GM19023 (cell line): ENCODE data around the gene USP13.
"Not testable (repeated sequence)": the region's sequence is repeated elsewhere in the genome, so short reads cannot be mapped to it uniquely, and the experiment has no call there.

Experiments
- ATAC-seq: cut with Tn5 transposase; IDR thresholded peaks from one replicate; pipeline ENCODE4 v1.9.1; 2021; ENCODE audit warnings: mild to moderate bottlenecking, moderate library complexity; ENCODE audit not compliant: unreplicated experiment

USP13 gene

DNA sequence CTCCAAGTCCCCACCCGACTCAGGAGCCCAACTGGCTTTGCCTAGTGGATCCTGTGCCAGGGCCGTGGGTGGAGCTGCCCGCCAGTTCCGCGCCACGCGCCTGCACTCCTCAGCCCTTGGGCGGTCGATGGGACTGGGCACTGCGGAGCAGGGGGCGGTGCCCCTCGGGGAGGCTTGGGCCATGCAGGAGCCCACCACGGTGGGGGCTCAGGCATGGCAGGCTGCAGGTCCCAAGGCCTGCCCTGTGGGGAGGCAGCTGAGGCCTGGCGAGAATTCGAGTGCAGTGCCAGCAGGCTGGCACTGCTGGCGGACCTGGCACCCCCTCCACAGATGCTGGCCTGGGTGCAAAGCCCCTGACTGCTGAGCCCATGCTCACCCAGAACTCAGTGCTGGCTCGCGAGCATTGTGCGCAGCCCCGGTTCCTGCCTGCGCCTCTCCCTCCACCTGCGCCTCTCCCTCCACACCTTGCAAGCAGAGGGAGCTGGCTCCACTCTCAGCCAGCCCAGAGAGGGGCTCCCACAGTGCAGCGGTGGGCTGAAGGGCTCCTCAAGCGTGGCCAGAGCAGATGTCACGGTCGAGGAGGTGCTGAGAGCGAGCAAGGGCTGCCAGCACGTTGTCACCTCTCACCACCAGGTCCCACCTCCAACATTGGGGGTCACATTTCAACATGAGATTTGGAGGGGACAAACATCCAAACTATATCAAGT, 122.7 kb downstream of the USP13 start:
- no peak for ATAC-seq

DNA sequence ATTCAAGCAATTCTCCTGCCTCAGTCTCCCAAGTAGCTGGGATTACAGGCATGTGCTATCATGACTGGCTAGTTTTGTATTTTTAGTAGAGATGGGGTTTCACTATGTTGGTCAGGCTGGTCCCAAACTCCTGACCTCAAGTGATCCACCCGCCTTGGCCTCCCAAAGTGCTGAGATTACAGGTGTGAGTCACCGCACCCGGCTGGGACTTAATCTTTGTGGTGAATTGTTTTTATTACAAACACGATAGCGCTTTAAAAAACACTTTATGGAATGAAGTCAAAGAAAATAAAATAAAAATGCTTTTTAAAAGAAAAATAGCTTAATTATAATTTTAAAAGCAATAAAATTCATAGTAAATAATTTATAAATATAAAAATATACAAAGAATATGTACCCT, 130.0 kb downstream of the USP13 start:
- ATAC-seq, result not testable (repeated sequence)

DNA sequence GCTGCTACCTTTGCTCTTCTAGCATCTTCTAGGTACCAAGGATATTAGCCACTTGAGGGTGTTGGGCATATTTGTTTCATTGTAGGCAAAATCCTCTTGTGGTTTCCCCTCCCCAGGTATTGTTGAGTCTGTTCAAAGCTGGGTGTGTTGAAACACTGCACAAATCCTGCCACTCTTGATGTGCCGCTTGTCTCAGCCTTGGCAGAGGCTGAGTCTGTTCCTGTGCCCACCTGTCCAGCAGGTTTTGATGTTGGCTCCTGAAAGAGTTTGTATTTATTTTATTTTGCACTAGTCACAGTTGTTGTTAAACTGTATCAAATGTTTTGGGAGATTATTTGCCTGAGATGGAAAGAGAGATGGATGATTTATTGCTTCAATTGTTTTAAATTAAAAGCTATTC, 136.2 kb downstream of the USP13 start:
- ATAC-seq, result no peak

GRCh38 chr3:179791793-179792192, 139.0 kb downstream of the USP13 start:
- ATAC-seq, result no peak

- ATAC-seq, result no peak
These were observed 141.5 kb downstream of the USP13 start for GRCh38 chr3:179794355-179794754.

GRCh38 chr3:179796421-179796820, 143.6 kb downstream of the USP13 start:
- ATAC-seq, result no peak

DNA sequence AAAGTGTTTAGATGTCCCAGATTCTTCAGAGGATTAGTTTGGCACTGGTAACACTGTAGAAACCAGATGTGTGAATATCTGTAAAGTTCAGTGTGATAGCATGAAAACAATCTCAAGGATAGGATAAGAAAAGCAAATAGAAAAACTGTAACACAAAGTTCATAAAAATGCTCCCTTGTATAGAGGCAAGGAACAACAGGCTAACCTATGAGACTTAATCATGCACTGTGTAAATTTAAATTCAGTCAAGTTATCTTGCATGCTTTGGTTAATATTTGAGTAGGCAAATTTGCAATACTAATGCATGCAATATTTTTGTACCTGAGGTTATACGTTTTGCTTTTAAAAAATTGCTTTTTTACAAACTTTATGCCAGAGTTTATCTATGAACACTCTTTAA, 144.4 kb downstream of the USP13 start:
- no peak for ATAC-seq

GRCh38 chr3:179801263-179801662, 148.4 kb downstream of the USP13 start:
- no peak for ATAC-seq

GRCh38 chr3:179801856-179802255, 149.0 kb downstream of the USP13 start:
- no peak for ATAC-seq

DNA sequence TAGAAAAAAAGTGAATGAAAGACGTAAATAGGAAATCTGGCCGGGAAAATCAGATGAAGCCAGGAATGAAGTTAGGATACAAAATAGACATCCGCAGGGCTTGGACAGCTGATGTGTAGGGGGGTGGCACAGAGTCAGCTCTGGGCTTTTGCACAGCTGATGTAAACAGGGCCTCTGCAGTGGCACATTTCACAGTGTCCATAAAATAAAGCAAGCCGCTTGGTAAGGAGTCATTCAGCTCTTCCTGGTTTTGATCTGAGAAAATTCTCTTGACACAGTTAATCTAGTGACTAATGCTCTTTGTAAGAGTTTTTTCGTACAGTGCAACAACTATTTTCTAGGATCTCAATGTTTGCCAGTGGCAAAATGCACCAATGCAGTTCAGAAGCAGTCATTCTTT, 153.3 kb downstream of the USP13 start:
- ATAC-seq, result no peak

GRCh38 chr3:179807588-179807987, 154.7 kb downstream of the USP13 start:
- no peak for ATAC-seq

DNA sequence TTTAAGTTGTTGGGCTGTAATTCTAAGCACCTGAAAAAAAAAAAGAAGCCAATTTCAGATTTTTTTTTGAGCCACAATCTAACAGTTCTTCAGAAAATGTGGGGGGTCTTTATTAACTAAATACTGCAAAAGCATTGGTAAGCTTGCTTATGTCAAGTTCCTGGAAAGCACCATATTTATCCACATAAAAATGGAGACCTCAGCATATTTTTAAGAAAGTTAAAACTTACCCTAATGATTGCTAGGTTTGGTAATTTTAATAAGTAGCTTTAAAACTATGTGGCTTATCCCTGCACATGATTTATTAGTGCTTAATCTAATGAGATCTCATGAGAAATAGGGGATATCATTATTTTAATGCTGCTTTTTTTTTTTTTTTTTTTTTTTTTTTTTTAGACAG, 156.8 kb downstream of the USP13 start:
- ATAC-seq, result no peak

GRCh38 chr3:179811321-179812095, 158.7 kb downstream of the USP13 start:
- peak; percentile 83 for ATAC-seq

- no peak for ATAC-seq
These were observed 159.2 kb downstream of the USP13 start for GRCh38 chr3:179812096-179812382.

DNA sequence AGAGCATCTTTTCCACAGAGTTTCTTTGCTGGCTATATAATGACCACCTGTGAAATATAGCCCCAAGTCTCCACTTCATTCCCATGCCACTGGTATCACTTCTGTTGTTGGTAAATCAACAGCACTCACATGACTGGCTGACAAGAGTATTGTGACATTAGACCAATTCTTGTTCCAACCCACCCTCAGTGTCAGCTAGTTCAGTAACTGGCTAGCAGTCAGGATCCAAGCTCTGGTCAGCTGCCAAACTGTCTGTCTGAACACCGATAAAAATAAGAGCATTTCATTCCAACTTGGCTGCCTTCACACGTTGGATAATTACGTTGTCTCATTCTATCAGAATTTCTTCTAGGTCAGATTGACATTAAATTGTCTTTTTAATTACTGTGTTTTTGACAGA, 166.5 kb downstream of the USP13 start:
- no peak for ATAC-seq

- ATAC-seq, result no peak
These were observed 169.5 kb downstream of the USP13 start for GRCh38 chr3:179822296-179822695.

GRCh38 chr3:179825527-179826246, 172.8 kb downstream of the USP13 start:
- ATAC-seq, result no peak

DNA sequence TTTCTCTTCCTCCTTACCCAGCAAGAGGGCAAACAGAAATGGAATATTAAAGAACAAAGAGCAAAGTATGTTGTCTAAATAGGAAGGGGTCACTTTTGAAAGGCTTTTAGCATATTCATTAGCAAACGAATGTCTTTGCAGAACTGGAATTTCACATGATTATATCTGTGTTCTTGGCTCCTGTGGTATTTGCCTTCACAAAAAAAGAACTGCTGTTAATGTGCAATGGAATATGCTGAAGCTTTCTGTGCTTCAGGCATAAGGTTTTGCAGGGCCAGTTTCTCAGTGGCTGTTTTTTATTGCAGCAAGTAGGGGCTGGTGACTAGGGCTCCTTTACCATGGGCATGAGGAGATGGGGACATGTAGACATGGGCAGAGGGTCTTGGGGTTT, 173.4 kb downstream of the USP13 start:
- no peak for ATAC-seq

GRCh38 chr3:179828738-179829137, 175.9 kb downstream of the USP13 start:
- no peak for ATAC-seq

GRCh38 chr3:179829401-179829800, 176.6 kb downstream of the USP13 start:
- no peak for ATAC-seq

- no peak for ATAC-seq
These were observed 179.6 kb downstream of the USP13 start for GRCh38 chr3:179832333-179832854.

DNA sequence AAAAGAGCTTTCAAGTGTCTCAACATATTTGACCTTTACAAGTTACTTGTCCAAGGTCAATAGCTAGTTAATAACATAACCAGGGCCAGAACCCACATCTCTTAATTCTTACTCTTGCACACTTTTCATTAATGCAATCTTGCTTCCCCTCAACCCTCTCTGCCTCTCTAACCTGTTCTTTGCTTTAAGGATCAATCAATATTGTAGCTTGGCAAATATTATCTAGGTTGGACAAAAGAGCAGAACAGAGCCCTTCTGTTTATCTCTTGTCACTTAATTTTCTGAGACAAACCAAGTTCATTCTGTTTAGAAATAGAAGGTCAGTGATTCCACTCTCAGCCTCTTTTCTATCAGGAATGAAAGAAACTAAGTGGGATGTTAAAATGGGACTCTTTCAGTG, 180.5 kb downstream of the USP13 start:
- ATAC-seq, result no peak
